Pancreas (tissue), 10 donors: ENCODE measurements around the gene ARF1. TPM values are rescaled to one million over a fixed set of nuclear protein-coding genes. Genes with fewer than 3 reads are reported as not detected.
A peak's percentile ranks its signal among the peaks of the same experiment; 100 is the strongest.

Experiments
- ATAC-seq, 4 donors: fragments of 200-7000 bp; cut with Tn5 transposase; one replicate each; pipeline versions ENCODE4 v1.8.0 to v1.9.1; 2020; ENCODE audit warnings: mild to moderate bottlenecking in 4 of 4, moderate library complexity in 4 of 4
- DNase-seq, 6 donors: peaks; one replicate each; pipeline ENCODE4 v3.0.0-alpha.2; 2020
- FAIRE-seq: peaks from 2 replicates; lab custom pipeline; 2012; peaks lifted over from hg19 to GRCh38; lab: Jason Lieb, UNC
- H3K27ac ChIP-seq, 4 donors: fragments of 200-600 bp; sonication (generic); 1 replicate in 3 of 4; 2 replicates in 1 of 4; pipeline versions ENCODE4 v1.5.0 to v1.8.0; 2020
- H3K27me3 ChIP-seq, 4 donors: fragments of 200-600 bp; one replicate each; pipeline ENCODE4 v1.8.0; 2021
- H3K36me3 ChIP-seq, 3 donors: fragments of 200-600 bp; sonication (generic) in 1 of 3; one replicate each; pipeline versions ENCODE4 v1.5.0 to v1.8.0; 2020 to 2021
- H3K4me1 ChIP-seq, 3 donors: fragments of 200-600 bp; one replicate each; pipeline ENCODE4 v1.8.0; 2021
- H3K4me3 ChIP-seq, 4 donors: fragments of 200-600 bp; sonication (generic) in 2 of 4; one replicate each; pipeline versions ENCODE4 v1.5.0 to v1.8.0; 2020 to 2021
- H3K9me3 ChIP-seq, 4 donors: fragments of 200-600 bp; one replicate each; pipeline ENCODE4 v1.8.0; 2021
- WGBS, 2 donors: extraction: QIAGEN DNeasy Blood & Tissue Kit; methylation state at CpG; one replicate each; pipeline ENCODE4 v1.1.7; 2013; 5-methylcytosine and 5-hydroxymethylcytosine counted together
- intact Hi-C, 3 donors: fragments of 100-400 bp; cut with DNase I; formaldehyde crosslinking; loops; one replicate each; pipeline versions ENCODE4 v1.11.1 to v1.14.2; 2022
- polyA plus RNA-seq, 2 donors: library from polyadenylated mRNA; stranded (reverse); fragments of 200-250 nt; gene quantifications; one replicate each; pipeline ENCODE4 v1.2.3, GENCODE V29; 2013
- total RNA-seq, 6 donors: library from RNA; stranded (reverse); fragmentation: NEBNext Ultra II Directional in 4 of 6; extraction: Animal tissue kit (Norgen Biotek cat#: 25700) in 4 of 6; gene quantifications; one replicate each; pipeline versions ENCODE4 v1.2.1 to v1.2.4, GENCODE V29; 2021 to 2023
- TF ChIP-seq, protein P1 (sequence below), 4 donors: fragments of 200-600 bp; sonication (generic) in 3 of 4; IDR thresholded peaks; one replicate each; pipeline versions ENCODE4 v1.5.0 to v1.8.0; 2021; ENCODE audit warnings: antibody characterized with exemption in 4 of 4
- donor health status: healthy with polysubstance abuse.
- donor health status: DM: no; HTN: no; CAD: no; lungs with moderate emphysema.
- donor health status: DM: no; HTN: no; CAD: no.
- donor health status: control.
- donor health status: control.
- donor health status: Bipolar disorder and iron deficiency.
- donor health status: DM: yes; HTN: yes; CAD: no.
- donor health status: DM: no; HTN: no; CAD: no.
- donor health status: DM: no; HTN: no; CAD: no.
- donor health status: DM: yes; HTN: yes; CAD: no.

The ARF1 gene
- total and polyA plus RNA-seq, 8 donors, result 160 to 251 (median 205) TPM

DNA sequence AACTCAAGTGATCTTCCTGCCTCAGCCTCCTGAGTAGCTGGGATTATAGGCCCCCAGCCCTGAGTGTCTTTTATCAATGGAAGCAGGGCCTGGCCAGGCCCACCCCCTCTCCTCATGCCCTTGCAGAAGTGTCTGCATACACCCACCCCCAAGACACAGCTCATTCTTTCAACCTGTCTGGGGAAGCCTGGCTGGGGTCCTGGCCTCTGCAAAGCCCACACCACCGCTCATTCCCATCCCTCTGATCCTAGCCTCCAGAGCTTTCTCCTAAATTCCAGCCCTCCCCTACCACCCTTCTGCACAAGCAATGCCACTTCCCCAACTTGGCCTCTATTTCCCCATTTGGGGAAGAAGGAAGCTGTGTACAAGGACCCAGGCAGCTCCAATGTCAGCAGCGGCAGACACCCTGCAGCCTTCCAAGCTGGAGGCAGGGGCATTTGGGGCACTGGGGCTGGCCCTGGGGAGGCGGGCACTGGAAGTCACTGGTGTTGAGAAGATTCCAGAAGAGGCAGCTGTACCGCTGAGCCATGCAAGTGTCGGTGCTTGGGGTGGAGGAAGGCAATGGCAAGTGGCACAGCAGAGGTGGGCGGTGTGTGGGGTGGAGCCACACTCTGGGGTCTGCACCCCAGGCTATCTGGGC lies 33.7 kb upstream of the ARF1 start:
- 82 to 86% methylated on average over 6 of the region's 6 CpGs for WGBS, 2 donors
- DNase-seq (peak in 1 of 6 donors; percentile 41), ATAC-seq (no peak), FAIRE-seq (no peak)
- intact Hi-C loops, result no loop called here
- TF ChIP-seq, protein P1, sequence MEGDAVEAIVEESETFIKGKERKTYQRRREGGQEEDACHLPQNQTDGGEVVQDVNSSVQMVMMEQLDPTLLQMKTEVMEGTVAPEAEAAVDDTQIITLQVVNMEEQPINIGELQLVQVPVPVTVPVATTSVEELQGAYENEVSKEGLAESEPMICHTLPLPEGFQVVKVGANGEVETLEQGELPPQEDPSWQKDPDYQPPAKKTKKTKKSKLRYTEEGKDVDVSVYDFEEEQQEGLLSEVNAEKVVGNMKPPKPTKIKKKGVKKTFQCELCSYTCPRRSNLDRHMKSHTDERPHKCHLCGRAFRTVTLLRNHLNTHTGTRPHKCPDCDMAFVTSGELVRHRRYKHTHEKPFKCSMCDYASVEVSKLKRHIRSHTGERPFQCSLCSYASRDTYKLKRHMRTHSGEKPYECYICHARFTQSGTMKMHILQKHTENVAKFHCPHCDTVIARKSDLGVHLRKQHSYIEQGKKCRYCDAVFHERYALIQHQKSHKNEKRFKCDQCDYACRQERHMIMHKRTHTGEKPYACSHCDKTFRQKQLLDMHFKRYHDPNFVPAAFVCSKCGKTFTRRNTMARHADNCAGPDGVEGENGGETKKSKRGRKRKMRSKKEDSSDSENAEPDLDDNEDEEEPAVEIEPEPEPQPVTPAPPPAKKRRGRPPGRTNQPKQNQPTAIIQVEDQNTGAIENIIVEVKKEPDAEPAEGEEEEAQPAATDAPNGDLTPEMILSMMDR (IDR thresholded peaks at IDR 0.05), result no peak
- Histone ChIP-seq H3K27ac (no peak overlapping the region), H3K4me1 (no peaks in the 10 kb centered on the region), H3K4me3 (no peak overlapping the region), H3K36me3 (no peaks in the 10 kb centered on the region), H3K27me3 (no peaks in the 10 kb centered on the region), H3K9me3 (no peaks in the 10 kb centered on the region)

- Histone ChIP-seq H3K4me1 (no peaks in the 10 kb centered on the region), H3K9me3 (no peaks in the 10 kb centered on the region), H3K36me3 (no peaks in the 10 kb centered on the region), H3K4me3 (no peak overlapping the region), H3K27me3 (no peaks in the 10 kb centered on the region), H3K27ac (no peak overlapping the region)
- no peak for FAIRE-seq
- intact Hi-C loops, result no loop called here
- peak in 2 of 6 donors; percentile 31 to 33 for DNase-seq
- WGBS, 2 donors, result 91 to 94% methylated on average over 30 of the region's 30 CpGs
- TF ChIP-seq, protein P1 (IDR thresholded peaks at IDR 0.05), result no peak
- no peak for ATAC-seq
These were observed 31.8 kb upstream of the ARF1 start for GRCh38 chr1:228050571-228051231.

DNA sequence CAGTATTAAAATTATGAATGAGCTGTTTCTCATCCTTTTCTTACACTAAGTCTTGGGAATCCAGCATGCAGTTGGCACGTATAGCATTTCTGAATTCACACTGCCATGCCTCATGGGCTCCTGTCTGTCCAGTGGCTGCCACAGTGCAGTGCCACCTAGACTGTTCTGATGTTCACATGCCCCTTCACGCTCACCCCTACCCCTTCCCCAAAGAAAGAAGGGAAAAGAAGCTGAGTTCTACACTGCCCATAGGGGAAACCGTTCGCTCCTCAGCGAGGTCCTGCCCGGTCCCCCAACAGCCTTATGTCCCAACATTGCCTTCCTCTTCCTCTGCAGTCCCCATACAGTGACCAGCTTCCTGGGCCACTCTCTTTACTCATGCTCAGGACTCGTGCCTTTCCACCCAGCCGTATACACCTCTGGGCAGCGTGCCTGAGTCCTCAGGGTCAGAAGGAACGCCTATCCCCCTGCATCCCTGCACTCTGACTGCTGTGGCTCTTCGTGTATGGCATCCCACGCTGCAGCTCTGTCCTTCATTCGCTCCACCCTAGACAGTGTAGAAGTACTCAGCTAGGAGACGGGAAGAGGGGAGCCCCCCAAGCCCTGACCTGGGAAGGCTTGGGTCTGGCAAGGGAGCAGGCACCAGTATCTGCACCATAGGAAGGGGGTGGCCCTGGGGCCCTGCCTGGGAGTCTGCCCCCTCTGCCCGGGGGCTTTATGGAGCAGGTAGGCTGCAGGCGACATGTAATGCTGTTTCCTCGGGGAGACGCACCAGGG lies 24.1 kb upstream of the ARF1 start:
- H3K27me3 ChIP-seq, result no peaks in the 10 kb centered on the region
- no peak for FAIRE-seq
- DNase-seq, result peak in 1 of 6 donors; percentile 56
- intact Hi-C loops, result no loop called here
- H3K9me3 ChIP-seq, result no peaks in the 10 kb centered on the region
- H3K4me3 ChIP-seq, result peak overlapping the region in 1 of 4 donors; percentile 54
- H3K4me1 ChIP-seq, result no peaks in the 10 kb centered on the region
- no peaks in the 10 kb centered on the region for H3K36me3 ChIP-seq
- H3K27ac ChIP-seq, result no peak overlapping the region
- TF ChIP-seq, protein P1 (IDR thresholded peaks at IDR 0.05), result no peak
- no peak for ATAC-seq
- WGBS, 2 donors, result 52 to 54% methylated on average over 18 of the region's 18 CpGs

DNA sequence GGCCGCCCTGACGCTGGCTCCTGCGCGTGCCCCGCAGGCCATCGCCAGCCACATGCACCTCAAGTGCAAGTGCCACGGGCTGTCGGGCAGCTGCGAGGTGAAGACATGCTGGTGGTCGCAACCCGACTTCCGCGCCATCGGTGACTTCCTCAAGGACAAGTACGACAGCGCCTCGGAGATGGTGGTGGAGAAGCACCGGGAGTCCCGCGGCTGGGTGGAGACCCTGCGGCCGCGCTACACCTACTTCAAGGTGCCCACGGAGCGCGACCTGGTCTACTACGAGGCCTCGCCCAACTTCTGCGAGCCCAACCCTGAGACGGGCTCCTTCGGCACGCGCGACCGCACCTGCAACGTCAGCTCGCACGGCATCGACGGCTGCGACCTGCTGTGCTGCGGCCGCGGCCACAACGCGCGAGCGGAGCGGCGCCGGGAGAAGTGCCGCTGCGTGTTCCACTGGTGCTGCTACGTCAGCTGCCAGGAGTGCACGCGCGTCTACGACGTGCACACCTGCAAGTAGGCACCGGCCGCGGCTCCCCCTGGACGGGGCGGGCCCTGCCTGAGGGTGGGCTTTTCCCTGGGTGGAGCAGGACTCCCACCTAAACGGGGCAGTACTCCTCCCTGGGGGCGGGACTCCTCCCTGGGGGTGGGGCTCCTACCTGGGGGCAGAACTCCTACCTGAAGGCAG lies 23.4 kb upstream of the ARF1 start:
- FAIRE-seq (no peak), DNase-seq (no peak), ATAC-seq (peak in 3 of 4 donors; percentile 51 to 57 (median 53))
- Histone ChIP-seq H3K4me1 (no peaks in the 10 kb centered on the region), H3K9me3 (no peaks in the 10 kb centered on the region), H3K27ac (no peak overlapping the region), H3K4me3 (peak overlapping the region; percentile 16 to 54 (median 32)), H3K27me3 (no peaks in the 10 kb centered on the region), H3K36me3 (no peaks in the 10 kb centered on the region)
- TF ChIP-seq, protein P1 (IDR thresholded peaks at IDR 0.05), result no peak
- intact Hi-C loops, result no loop called here
- WGBS, 2 donors, result 4 to 6% methylated on average over 63 to 66 of the region's 66 CpGs
